Activated T-cell treated with anti-CD3 and anti-CD28 coated beads, Interleukin-2, amount 50 U/mL, for 72 hours (primary cell): ENCODE results near the gene MYRIP. TPM values are rescaled to one million over a fixed set of nuclear protein-coding genes. Genes with fewer than 3 reads are reported as not detected.

Experiments
- ATAC-seq, 2 donors: fragments of 150-1000 bp; cut with Tn5 transposase; replicated peaks in 1 of 2; 2 replicates each; pipeline ENCODE4 v1.10.0; 2021; ENCODE audit warnings: moderate library complexity in 2 of 2, mild to moderate bottlenecking in 1 of 2
- DNase-seq, 2 donors: peaks; one replicate each; pipeline ENCODE4 v3.0.0; 2021 to 2022; ENCODE audit warnings: mixed read lengths in 1 of 2
- H3K27ac Mint-ChIP-seq: one replicate; pipeline ENCODE4 v1.8.0; 2022; ENCODE audit warnings: mild to moderate bottlenecking, moderate library complexity, mixed read lengths
- H3K27me3 Mint-ChIP-seq: one replicate; pipeline ENCODE4 v1.8.0; 2022; ENCODE audit warnings: low read depth, mixed read lengths
- H3K36me3 Mint-ChIP-seq, 2 donors: one replicate each; pipeline ENCODE4 v1.8.0; 2022; ENCODE audit warnings: mixed read lengths in 2 of 2, mild to moderate bottlenecking in 1 of 2; ENCODE audit not compliant: insufficient read depth in 2 of 2
- H3K4me1 Mint-ChIP-seq: one replicate; pipeline ENCODE4 v1.8.0; 2022; ENCODE audit warnings: low read depth, mixed read lengths
- H3K4me3 Mint-ChIP-seq, 2 donors: one replicate each; pipeline ENCODE4 v1.8.0; 2022; ENCODE audit warnings: mild to moderate bottlenecking in 2 of 2, mixed read lengths in 2 of 2, moderate library complexity in 2 of 2
- H3K9me3 Mint-ChIP-seq, 2 donors: one replicate each; pipeline ENCODE4 v1.8.0; 2022; ENCODE audit warnings: mixed read lengths in 2 of 2
- total RNA-seq, 2 donors: library from RNA; stranded (reverse); gene quantifications; one replicate each; pipeline ENCODE4 v1.2.3, GENCODE V29; 2022

The MYRIP gene
- total RNA-seq, 2 donors from 2014 or later = not detected

GRCh38 chr3:40170395-40170794 is 361.0 kb downstream of the MYRIP start:
- peak; percentile 52 to 84 for ATAC-seq

GRCh38 chr3:40172560-40172959 is 363.2 kb downstream of the MYRIP start:
- H3K27me3 Mint-ChIP-seq = peaks cover 6% of the 10 kb centered on the region
- no peak for ATAC-seq
- H3K4me1 Mint-ChIP-seq = peaks cover 7% of the 10 kb centered on the region
- no peak overlapping the region for H3K4me3 Mint-ChIP-seq
- DNase-seq = no peak
- no peaks in the 10 kb centered on the region for H3K36me3 Mint-ChIP-seq
- H3K27ac Mint-ChIP-seq = no peak overlapping the region
- H3K9me3 Mint-ChIP-seq = no peaks in the 10 kb centered on the region

More at GRCh38 chr3:40170395-40170794, 361.0 kb downstream of the MYRIP start:
- DNase-seq = no peak
- no peaks in the 10 kb centered on the region for H3K36me3 Mint-ChIP-seq
- H3K27me3 Mint-ChIP-seq = peaks cover 6% of the 10 kb centered on the region
- H3K27ac Mint-ChIP-seq = no peak overlapping the region
- no peak overlapping the region for H3K4me3 Mint-ChIP-seq
- H3K9me3 Mint-ChIP-seq = no peaks in the 10 kb centered on the region
- peaks cover 7% of the 10 kb centered on the region for H3K4me1 Mint-ChIP-seq

- H3K9me3 Mint-ChIP-seq = no peaks in the 10 kb centered on the region
- H3K27me3 Mint-ChIP-seq = peaks cover 6% of the 10 kb centered on the region
- H3K4me1 Mint-ChIP-seq = peaks cover 7% of the 10 kb centered on the region
- H3K36me3 Mint-ChIP-seq = no peaks in the 10 kb centered on the region
- H3K4me3 Mint-ChIP-seq = no peak overlapping the region
- no peak overlapping the region for H3K27ac Mint-ChIP-seq
- DNase-seq = no peak
- no peak for ATAC-seq
Observed at GRCh38 chr3:40173227-40173721, 363.9 kb downstream of the MYRIP start.

- Mint-ChIP-seq H3K36me3 (no peaks in the 10 kb centered on the region), H3K9me3 (no peaks in the 10 kb centered on the region), H3K4me3 (no peak overlapping the region), H3K27me3 (no peaks in the 10 kb centered on the region), H3K4me1 (no peaks in the 10 kb centered on the region), H3K27ac (no peak overlapping the region)
- ATAC-seq (no peak), DNase-seq (no peak)
Observed at GRCh38 chr3:40178012-40178594, 368.7 kb downstream of the MYRIP start.

GRCh38 chr3:40179016-40179415 is 369.6 kb downstream of the MYRIP start:
- no peaks in the 10 kb centered on the region for H3K36me3 Mint-ChIP-seq
- ATAC-seq (peak; percentile 40 to 44), DNase-seq (peak; percentile 54 to 63)
- no peak overlapping the region for H3K4me3 Mint-ChIP-seq
- H3K4me1 Mint-ChIP-seq = no peaks in the 10 kb centered on the region
- H3K27ac Mint-ChIP-seq = no peak overlapping the region
- H3K9me3 Mint-ChIP-seq = no peaks in the 10 kb centered on the region
- H3K27me3 Mint-ChIP-seq = no peaks in the 10 kb centered on the region

GRCh38 chr3:40181182-40181581 is 371.8 kb downstream of the MYRIP start:
- Mint-ChIP-seq H3K27ac (peak overlapping the region; percentile 13), H3K27me3 (no peaks in the 10 kb centered on the region), H3K9me3 (no peaks in the 10 kb centered on the region), H3K36me3 (no peaks in the 10 kb centered on the region), H3K4me1 (no peaks in the 10 kb centered on the region), H3K4me3 (no peak overlapping the region)
- ATAC-seq (no peak), DNase-seq (no peak)

- no peaks in the 10 kb centered on the region for H3K9me3 Mint-ChIP-seq
- no peak overlapping the region for H3K27ac Mint-ChIP-seq
- no peaks in the 10 kb centered on the region for H3K27me3 Mint-ChIP-seq
- no peaks in the 10 kb centered on the region for H3K36me3 Mint-ChIP-seq
- DNase-seq (no peak), ATAC-seq (no peak)
- H3K4me3 Mint-ChIP-seq = no peak overlapping the region
- H3K4me1 Mint-ChIP-seq = no peaks in the 10 kb centered on the region
Observed at GRCh38 chr3:40185029-40185695, 375.8 kb downstream of the MYRIP start.

- H3K27ac Mint-ChIP-seq = no peak overlapping the region
- ATAC-seq = no peak
- no peak for DNase-seq
- H3K4me3 Mint-ChIP-seq = no peak overlapping the region
- H3K36me3 Mint-ChIP-seq = no peaks in the 10 kb centered on the region
- no peaks in the 10 kb centered on the region for H3K9me3 Mint-ChIP-seq
- no peaks in the 10 kb centered on the region for H3K4me1 Mint-ChIP-seq
- H3K27me3 Mint-ChIP-seq = no peaks in the 10 kb centered on the region
Observed at GRCh38 chr3:40186508-40186907, 377.1 kb downstream of the MYRIP start.

- no peak overlapping the region for H3K4me3 Mint-ChIP-seq
- H3K27ac Mint-ChIP-seq = no peak overlapping the region
- no peaks in the 10 kb centered on the region for H3K36me3 Mint-ChIP-seq
- H3K27me3 Mint-ChIP-seq = no peaks in the 10 kb centered on the region
- ATAC-seq = no peak
- H3K9me3 Mint-ChIP-seq = no peaks in the 10 kb centered on the region
- no peaks in the 10 kb centered on the region for H3K4me1 Mint-ChIP-seq
- DNase-seq = no peak
Observed at GRCh38 chr3:40187945-40188344, 378.5 kb downstream of the MYRIP start.

GRCh38 chr3:40189118-40189517 is 379.7 kb downstream of the MYRIP start:
- Mint-ChIP-seq H3K4me1 (no peaks in the 10 kb centered on the region), H3K9me3 (no peaks in the 10 kb centered on the region), H3K36me3 (no peaks in the 10 kb centered on the region), H3K27me3 (no peaks in the 10 kb centered on the region), H3K27ac (no peak overlapping the region), H3K4me3 (no peak overlapping the region)
- ATAC-seq (no peak), DNase-seq (no peak)

GRCh38 chr3:40190056-40190455 is 380.6 kb downstream of the MYRIP start:
- no peak overlapping the region for H3K4me3 Mint-ChIP-seq
- DNase-seq (no peak), ATAC-seq (no peak)
- H3K9me3 Mint-ChIP-seq = no peaks in the 10 kb centered on the region
- no peak overlapping the region for H3K27ac Mint-ChIP-seq
- H3K27me3 Mint-ChIP-seq = no peaks in the 10 kb centered on the region
- no peaks in the 10 kb centered on the region for H3K36me3 Mint-ChIP-seq
- no peaks in the 10 kb centered on the region for H3K4me1 Mint-ChIP-seq

GRCh38 chr3:40191251-40191650 is 381.8 kb downstream of the MYRIP start:
- DNase-seq (no peak), ATAC-seq (no peak)
- Mint-ChIP-seq H3K27ac (no peak overlapping the region), H3K4me3 (no peak overlapping the region), H3K27me3 (no peaks in the 10 kb centered on the region), H3K36me3 (no peaks in the 10 kb centered on the region), H3K9me3 (no peaks in the 10 kb centered on the region), H3K4me1 (no peaks in the 10 kb centered on the region)

GRCh38 chr3:40191850-40192448 is 382.5 kb downstream of the MYRIP start:
- Mint-ChIP-seq H3K4me3 (no peak overlapping the region), H3K36me3 (no peaks in the 10 kb centered on the region), H3K27ac (no peak overlapping the region), H3K4me1 (no peaks in the 10 kb centered on the region), H3K9me3 (no peaks in the 10 kb centered on the region), H3K27me3 (no peaks in the 10 kb centered on the region)
- peak; percentile 58 to 62 for ATAC-seq
- DNase-seq = peak; percentile 48 to 50
